HepG2 (cell line): ENCODE data around the gene ATRAID. TPM values are rescaled to one million over a fixed set of nuclear protein-coding genes. Genes with fewer than 3 reads are reported as not detected.

Experiments
- ATAC-seq: fragments of 200-7000 bp; cut with Tn5 transposase; 3 replicates; pipeline ENCODE4 v1.9.1; 2020; ENCODE audit warnings: mild to moderate bottlenecking, moderate library complexity
- BruUV-seq: library from RNA; stranded (reverse); fragments of 400-500 nt; replicated peaks from 2 replicates; lab custom pipeline; 2021; lab: Mats Ljungman, UMichigan
- CTCF ChIA-PET: fragments of 300-600 bp; formaldehyde crosslinking; extraction: SDS; loops from one replicate; lab custom pipeline; 2021; ENCODE audit warnings: low total read pairs, inconsistent platforms, low intra/inter-chr PET ratio; lab: Yijun Ruan, JAX
- POLR2A ChIA-PET: fragments of 350-600 bp; sonication (Branson Sonifier 250); formaldehyde crosslinking; loops from one replicate; lab custom pipeline; 2020; ENCODE audit warnings: antibody characterized with exemption, inconsistent platforms; lab: Yijun Ruan, JAX
- DNase-seq: peaks from one replicate; pipeline ENCODE4 v3.0.0-alpha.2; 2015; ENCODE audit warnings: low spot score
- FAIRE-seq: peaks from 3 replicates; lab custom pipeline; 2011; peaks lifted over from hg19 to GRCh38; lab: Jason Lieb, UNC
- H2AFZ ChIP-seq: one replicate; pipeline ENCODE4 v1.6.1; 2011; ENCODE audit warnings: low read length, inconsistent platforms
- H3K27ac ChIP-seq: fragments of 300-600 bp; 3 replicates; pipeline ENCODE4 v1.8.0; 2011; ENCODE audit warnings: mixed run types, mild to moderate bottlenecking, mixed read lengths, low read length, inconsistent platforms; ENCODE audit not compliant: insufficient read depth; ENCODE audit errors: extremely low read length
- H3K27me3 ChIP-seq, 2 experiments: fragments of 200-600 bp in 1 of 2; 2 replicates in 1 of 2; 3 replicates in 1 of 2; pipeline versions ENCODE4 v1.6.0 to v1.8.0; 2011; ENCODE audit warnings: low read length in 2 of 2, mild to moderate bottlenecking in 2 of 2, moderate library complexity in 2 of 2, inconsistent platforms in 1 of 2; ENCODE audit not compliant: insufficient read depth in 2 of 2, control insufficient read depth in 1 of 2
- H3K36me3 ChIP-seq, 2 experiments: fragments of 200-600 bp in 1 of 2; replicated peaks in 1 of 2; 2 replicates in 1 of 2; 3 replicates in 1 of 2; pipeline versions ENCODE4 v1.5.1 to v1.8.0; 2011; ENCODE audit warnings: low read length in 2 of 2, inconsistent platforms in 1 of 2; ENCODE audit not compliant: insufficient read depth in 2 of 2, control insufficient read depth in 1 of 2
- H3K4me1 ChIP-seq: 2 replicates; pipeline ENCODE4 v1.5.1; 2012; ENCODE audit warnings: low read length, inconsistent platforms; ENCODE audit not compliant: insufficient read depth
- H3K4me2 ChIP-seq: 2 replicates; pipeline ENCODE4 v1.6.0; 2011; ENCODE audit warnings: low read depth, low read length, inconsistent platforms
- H3K4me3 ChIP-seq, 3 experiments: fragments of 200-600 bp in 1 of 3; sonication (generic), shearing (Covaris generic) in 1 of 3; replicated peaks in 1 of 3; 2 replicates each; pipeline ENCODE4 v1.5.1; 2011 to 2016; ENCODE audit warnings: low read length in 3 of 3, inconsistent platforms in 2 of 3, low read depth in 2 of 3, mild to moderate bottlenecking in 2 of 3, control low read depth in 1 of 3, mixed read lengths in 1 of 3; ENCODE audit not compliant: insufficient read depth in 1 of 3
- H3K79me2 ChIP-seq: one replicate; pipeline ENCODE4 v1.6.1; 2011; ENCODE audit warnings: low read length, inconsistent platforms; ENCODE audit not compliant: insufficient read depth
- H3K9ac ChIP-seq: 2 replicates; pipeline ENCODE4 v1.6.0; 2011; ENCODE audit warnings: mild to moderate bottlenecking, low read depth, low read length, inconsistent platforms; ENCODE audit not compliant: insufficient read depth
- H3K9me3 ChIP-seq: 2 replicates; pipeline ENCODE4 v1.5.1; 2012; ENCODE audit warnings: mild to moderate bottlenecking, low read length
- H4K20me1 ChIP-seq: 2 replicates; pipeline ENCODE4 v1.6.0; 2011; ENCODE audit warnings: inconsistent platforms, mild to moderate bottlenecking, low read length, moderate library complexity; ENCODE audit not compliant: insufficient read depth
- ARNTL ChIP-seq: sonication (generic); formaldehyde crosslinking; IDR thresholded peaks from 2 replicates; pipeline ENCODE4 v1.4.0; 2020; ENCODE audit warnings: mild to moderate bottlenecking, missing genetic modification reagents
- BCLAF1 ChIP-seq: fragments of 450-650 bp; IDR thresholded peaks from 2 replicates; pipeline ENCODE4 v1.6.1; 2017; ENCODE audit warnings: mild to moderate bottlenecking
- CBX2 ChIP-seq, 2 experiments: fragments of 200-600 bp in 1 of 2; sonication (generic); formaldehyde crosslinking in 1 of 2; IDR thresholded peaks; 2 replicates each; pipeline versions ENCODE4 v1.7.0 to v1.8.1; 2018 to 2022; ENCODE audit warnings: low read depth in 2 of 2, low read length in 1 of 2, mild to moderate bottlenecking in 1 of 2, missing genetic modification reagents in 1 of 2
- DMTF1 ChIP-seq: sonication (generic); formaldehyde crosslinking; IDR thresholded peaks from 2 replicates; pipeline ENCODE4 v1.4.0; 2020; ENCODE audit warnings: mild to moderate bottlenecking, missing genetic modification reagents
- KLF9 ChIP-seq: IDR thresholded peaks from 2 replicates; pipeline ENCODE4 v1.6.1; 2016; ENCODE audit warnings: low read depth
- MIER3 ChIP-seq: IDR thresholded peaks from 2 replicates; pipeline ENCODE4 v1.6.1; 2016; ENCODE audit warnings: missing compliant biosample characterization, borderline replicate concordance
- RARA ChIP-seq: IDR thresholded peaks from 2 replicates; pipeline ENCODE4 v1.6.1; 2016; ENCODE audit warnings: missing genetic modification reagents, missing compliant biosample characterization
- SAP130 ChIP-seq: IDR thresholded peaks from 2 replicates; pipeline ENCODE4 v1.6.1; 2016; ENCODE audit warnings: low read depth
- SNAPC2 ChIP-seq: sonication (generic); formaldehyde crosslinking; IDR thresholded peaks from 2 replicates; pipeline ENCODE4 v1.8.1; 2022; ENCODE audit warnings: mild to moderate bottlenecking, missing genetic modification reagents
- XRCC5 ChIP-seq: fragments of 200-400 bp; formaldehyde crosslinking; optimal IDR thresholded peaks from 2 replicates; pipeline ENCODE3; 2017; ENCODE audit warnings: mild to moderate bottlenecking, low read length
- ZFYVE20 ChIP-seq: sonication (generic); formaldehyde crosslinking; IDR thresholded peaks from 2 replicates; pipeline ENCODE4 v1.8.0; 2023; ENCODE audit warnings: low read depth, mild to moderate bottlenecking, moderate library complexity, missing genetic modification reagents, borderline replicate concordance
- ZNF749 ChIP-seq: sonication (generic); formaldehyde crosslinking; IDR thresholded peaks from 2 replicates; pipeline ENCODE4 v1.8.0; 2022; ENCODE audit warnings: mild to moderate bottlenecking, missing genetic modification reagents, moderate library complexity, borderline replicate concordance
- ZNF766 ChIP-seq: sonication (generic); formaldehyde crosslinking; IDR thresholded peaks from 2 replicates; pipeline ENCODE4 v1.5.0; 2020; ENCODE audit warnings: missing genetic modification reagents, borderline replicate concordance
- ZNF816 ChIP-seq: sonication (generic); formaldehyde crosslinking; IDR thresholded peaks from 2 replicates; pipeline ENCODE4 v1.8.0; 2022; ENCODE audit warnings: missing genetic modification reagents, mild to moderate bottlenecking, borderline replicate concordance
- ZNF878 ChIP-seq: sonication (generic); formaldehyde crosslinking; IDR thresholded peaks from 2 replicates; pipeline ENCODE4 v1.8.1; 2023; ENCODE audit warnings: mild to moderate bottlenecking, missing genetic modification reagents, moderate library complexity
- WGBS: methylation state at CpG from one replicate; pipeline ENCODE4 v1.1.6; 2017; ENCODE audit warnings: low lambda C conversion rate; 5-methylcytosine and 5-hydroxymethylcytosine counted together
- in situ Hi-C: cut with HindIII; loops from 2 replicates; pipeline ENCODE4 v1.10.0; 2017; ENCODE audit warnings: low pct_unique_long_range_greater_than_20kb; ENCODE audit not compliant: extremely low pct_ligation_motif_present
- intact Hi-C: fragments of 100-400 bp; cut with micrococcal nuclease; formaldehyde crosslinking; loops from one replicate; pipeline ENCODE4 v1.10.0; 2022; ENCODE audit not compliant: unreplicated experiment
- polyA plus RNA-seq, 8 experiments: library from polyadenylated mRNA; depleted of rRNA in 3 of 8; stranded (reverse) in 7 of 8; unstranded in 1 of 8; fragments of >200 nt; fragmentation: Illumina TruSeq in 4 of 8; extraction: Trizol in 4 of 8; gene quantifications; 2 replicates each; pipeline versions ENCODE4 v1.2.1 to v1.2.3, GENCODE V29; 2011 to 2016; ENCODE audit warnings: low read depth in 4 of 8, missing spikeins in 1 of 8, mixed read lengths in 1 of 8; ENCODE audit not compliant: insufficient read depth in 1 of 8
- total RNA-seq, 5 experiments: library from RNA; depleted of rRNA; stranded (reverse); fragments of >200 nt; fragmentation: Illumina TruSeq; extraction: Trizol; gene quantifications; 2 replicates each; pipeline ENCODE4 v1.2.3, GENCODE V29; 2016; ENCODE audit warnings: low read depth in 1 of 5
- TF ChIP-seq, protein P1 (sequence below): sonication (generic); formaldehyde crosslinking; IDR thresholded peaks from 2 replicates; pipeline ENCODE4 v1.8.1; 2022; ENCODE audit warnings: low read depth, mild to moderate bottlenecking, missing genetic modification reagents
- TF ChIP-seq, protein P2 (sequence below): sonication (generic); formaldehyde crosslinking; IDR thresholded peaks from 2 replicates; pipeline ENCODE4 v1.5.0; 2020; ENCODE audit warnings: missing genetic modification reagents

The ATRAID gene
- total and polyA plus RNA-seq, 2 of the 13 experiments (the other 11 are each of a cell fraction or from before 2014, with no cell fraction given), result 207 to 382 TPM

DNA sequence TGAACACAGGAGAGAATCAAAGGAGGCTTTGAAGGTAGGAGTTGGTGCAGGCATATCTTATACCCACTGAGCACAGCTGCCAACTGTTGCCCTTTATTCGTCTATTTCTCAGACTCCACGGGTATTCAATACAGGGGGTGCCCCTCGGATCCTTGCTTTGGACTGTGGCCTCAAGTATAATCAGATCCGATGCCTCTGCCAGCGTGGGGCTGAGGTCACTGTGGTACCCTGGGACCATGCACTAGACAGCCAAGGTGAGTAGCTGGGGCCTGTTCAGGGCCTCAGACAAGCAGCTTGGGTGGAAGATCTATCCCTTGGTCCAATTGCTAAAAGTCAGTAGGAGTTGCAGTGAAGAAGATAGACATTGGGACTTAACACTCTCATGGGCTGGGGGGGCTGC is 10.6 kb downstream of the ATRAID start:
- 96% methylated on average over 5 of the region's 5 CpGs for WGBS
- H3K9ac ChIP-seq, result no peak overlapping the region
- H3K27ac ChIP-seq, result no peak overlapping the region
- no peak for DNase-seq
- intact Hi-C loops (no loop called here), in situ Hi-C loops (no loop called here)
- no peak overlapping the region for H2AFZ ChIP-seq
- no peak for FAIRE-seq
- no TSS peak for BruUV-seq
- H4K20me1 ChIP-seq, result no peaks in the 10 kb centered on the region
- CTCF ChIA-PET, result no interaction called here
- no peak for ATAC-seq
- H3K4me2 ChIP-seq, result no peak overlapping the region
- no peaks in the 10 kb centered on the region for H3K27me3 ChIP-seq
- no peaks in the 10 kb centered on the region for H3K79me2 ChIP-seq
- POLR2A ChIA-PET, result no interaction called here
- H3K4me1 ChIP-seq, result peaks cover 13% of the 10 kb centered on the region
- no peaks in the 10 kb centered on the region for H3K9me3 ChIP-seq
- H3K36me3 ChIP-seq, result peaks cover 51 to 85% of the 10 kb centered on the region in 2 experiments
- no peak overlapping the region for H3K4me3 ChIP-seq
- TF ChIP-seq ZNF816 (no peak), ZNF749 (CRISPR knock-in tag) (no peak), BCLAF1 (no peak), SAP130 (CRISPR knock-in tag) (no peak), CBX2 (IDR thresholded peaks at IDR 0.05; ENCODE audit: low read depth, low read length) (no peak), CBX2 (CRISPR knock-in tag; IDR thresholded peaks at IDR 0.05; ENCODE audit: low read depth) (no peak), DMTF1 (CRISPR knock-in tag) (no peak), ZFYVE20 (CRISPR knock-in tag) (no peak), SNAPC2 (CRISPR knock-in tag) (no peak), MIER3 (CRISPR knock-in tag) (no peak), KLF9 (no peak), RARA (no peak), XRCC5 (no peak), ARNTL (no peak), ZNF878 (CRISPR knock-in tag) (no peak), ZNF766 (CRISPR knock-in tag) (no peak)
- TF ChIP-seq, protein P1, sequence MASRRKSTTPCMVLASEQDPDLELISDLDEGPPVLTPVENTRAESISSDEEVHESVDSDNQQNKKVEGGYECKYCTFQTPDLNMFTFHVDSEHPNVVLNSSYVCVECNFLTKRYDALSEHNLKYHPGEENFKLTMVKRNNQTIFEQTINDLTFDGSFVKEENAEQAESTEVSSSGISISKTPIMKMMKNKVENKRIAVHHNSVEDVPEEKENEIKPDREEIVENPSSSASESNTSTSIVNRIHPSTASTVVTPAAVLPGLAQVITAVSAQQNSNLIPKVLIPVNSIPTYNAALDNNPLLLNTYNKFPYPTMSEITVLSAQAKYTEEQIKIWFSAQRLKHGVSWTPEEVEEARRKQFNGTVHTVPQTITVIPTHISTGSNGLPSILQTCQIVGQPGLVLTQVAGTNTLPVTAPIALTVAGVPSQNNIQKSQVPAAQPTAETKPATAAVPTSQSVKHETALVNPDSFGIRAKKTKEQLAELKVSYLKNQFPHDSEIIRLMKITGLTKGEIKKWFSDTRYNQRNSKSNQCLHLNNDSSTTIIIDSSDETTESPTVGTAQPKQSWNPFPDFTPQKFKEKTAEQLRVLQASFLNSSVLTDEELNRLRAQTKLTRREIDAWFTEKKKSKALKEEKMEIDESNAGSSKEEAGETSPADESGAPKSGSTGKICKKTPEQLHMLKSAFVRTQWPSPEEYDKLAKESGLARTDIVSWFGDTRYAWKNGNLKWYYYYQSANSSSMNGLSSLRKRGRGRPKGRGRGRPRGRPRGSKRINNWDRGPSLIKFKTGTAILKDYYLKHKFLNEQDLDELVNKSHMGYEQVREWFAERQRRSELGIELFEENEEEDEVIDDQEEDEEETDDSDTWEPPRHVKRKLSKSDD (CRISPR knock-in tag), result no peak
- TF ChIP-seq, protein P2, sequence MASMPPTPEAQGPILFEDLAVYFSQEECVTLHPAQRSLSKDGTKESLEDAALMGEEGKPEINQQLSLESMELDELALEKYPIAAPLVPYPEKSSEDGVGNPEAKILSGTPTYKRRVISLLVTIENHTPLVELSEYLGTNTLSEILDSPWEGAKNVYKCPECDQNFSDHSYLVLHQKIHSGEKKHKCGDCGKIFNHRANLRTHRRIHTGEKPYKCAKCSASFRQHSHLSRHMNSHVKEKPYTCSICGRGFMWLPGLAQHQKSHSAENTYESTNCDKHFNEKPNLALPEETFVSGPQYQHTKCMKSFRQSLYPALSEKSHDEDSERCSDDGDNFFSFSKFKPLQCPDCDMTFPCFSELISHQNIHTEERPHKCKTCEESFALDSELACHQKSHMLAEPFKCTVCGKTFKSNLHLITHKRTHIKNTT (CRISPR knock-in tag), result no peak
